WERI-Rb-1 (cell line): ENCODE data around the gene CCL13.

Experiments used
- DNase-seq: peaks from one replicate; pipeline ENCODE4 v3.0.0-alpha.2; 2020
- H3K27ac ChIP-seq: fragments of 250-450 bp; sonication (Bioruptor Pico); 2 replicates; pipeline ENCODE4 v1.5.1; 2020; ENCODE audit warnings: mild to moderate bottlenecking, moderate library complexity
- H3K27me3 ChIP-seq: fragments of 250-450 bp; sonication (Bioruptor Pico); 2 replicates; pipeline ENCODE4 v1.5.1; 2021; ENCODE audit warnings: mild to moderate bottlenecking, low read depth, moderate library complexity; ENCODE audit not compliant: insufficient read depth, severe bottlenecking
- H3K36me3 ChIP-seq: fragments of 250-450 bp; sonication (Bioruptor Pico); 2 replicates; pipeline ENCODE4 v1.5.1; 2020; ENCODE audit warnings: mild to moderate bottlenecking, moderate library complexity
- H3K4me3 ChIP-seq: 2 replicates; pipeline ENCODE4 v1.5.1; 2011; ENCODE audit warnings: low read depth, mild to moderate bottlenecking, control low read depth, low read length
- H3K9me3 ChIP-seq: fragments of 250-450 bp; sonication (Bioruptor Pico); 2 replicates; pipeline ENCODE4 v1.5.1; 2021; ENCODE audit warnings: mild to moderate bottlenecking, moderate library complexity; ENCODE audit not compliant: severe bottlenecking
- TF ChIP-seq, protein P1 (sequence below): IDR thresholded peaks from 2 replicates; pipeline ENCODE4 v1.5.1; 2011; ENCODE audit warnings: low read depth, mild to moderate bottlenecking, control low read depth, inconsistent platforms, low read length

Gene CCL13

DNA sequence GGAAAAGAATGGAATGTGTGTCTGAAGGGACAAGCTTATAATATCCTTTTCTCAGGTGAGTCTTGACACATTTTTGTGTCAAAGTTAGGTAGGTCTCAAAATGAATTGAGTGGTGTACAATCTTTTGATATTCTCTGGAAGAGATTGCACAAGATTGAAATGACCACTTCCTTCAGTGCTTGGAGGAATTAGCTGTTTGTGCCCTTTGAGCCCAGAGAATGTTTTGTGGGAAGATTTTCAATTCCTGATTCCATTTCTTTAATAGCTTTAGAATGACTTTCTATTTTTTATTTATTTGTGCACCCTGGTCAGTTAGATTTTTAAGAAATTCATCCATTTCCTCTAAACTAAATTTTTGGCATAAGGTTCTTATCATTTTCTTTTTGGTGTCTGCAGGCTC is 1.6 kb upstream of the CCL13 start:
- H3K4me3 ChIP-seq = no peak overlapping the region
- H3K27me3 ChIP-seq = peaks cover 86% of the 10 kb centered on the region
- no peaks in the 10 kb centered on the region for H3K9me3 ChIP-seq
- TF ChIP-seq, protein P1, sequence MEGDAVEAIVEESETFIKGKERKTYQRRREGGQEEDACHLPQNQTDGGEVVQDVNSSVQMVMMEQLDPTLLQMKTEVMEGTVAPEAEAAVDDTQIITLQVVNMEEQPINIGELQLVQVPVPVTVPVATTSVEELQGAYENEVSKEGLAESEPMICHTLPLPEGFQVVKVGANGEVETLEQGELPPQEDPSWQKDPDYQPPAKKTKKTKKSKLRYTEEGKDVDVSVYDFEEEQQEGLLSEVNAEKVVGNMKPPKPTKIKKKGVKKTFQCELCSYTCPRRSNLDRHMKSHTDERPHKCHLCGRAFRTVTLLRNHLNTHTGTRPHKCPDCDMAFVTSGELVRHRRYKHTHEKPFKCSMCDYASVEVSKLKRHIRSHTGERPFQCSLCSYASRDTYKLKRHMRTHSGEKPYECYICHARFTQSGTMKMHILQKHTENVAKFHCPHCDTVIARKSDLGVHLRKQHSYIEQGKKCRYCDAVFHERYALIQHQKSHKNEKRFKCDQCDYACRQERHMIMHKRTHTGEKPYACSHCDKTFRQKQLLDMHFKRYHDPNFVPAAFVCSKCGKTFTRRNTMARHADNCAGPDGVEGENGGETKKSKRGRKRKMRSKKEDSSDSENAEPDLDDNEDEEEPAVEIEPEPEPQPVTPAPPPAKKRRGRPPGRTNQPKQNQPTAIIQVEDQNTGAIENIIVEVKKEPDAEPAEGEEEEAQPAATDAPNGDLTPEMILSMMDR = no peak
- no peaks in the 10 kb centered on the region for H3K36me3 ChIP-seq
- H3K27ac ChIP-seq = no peak overlapping the region
- no peak for DNase-seq

DNA sequence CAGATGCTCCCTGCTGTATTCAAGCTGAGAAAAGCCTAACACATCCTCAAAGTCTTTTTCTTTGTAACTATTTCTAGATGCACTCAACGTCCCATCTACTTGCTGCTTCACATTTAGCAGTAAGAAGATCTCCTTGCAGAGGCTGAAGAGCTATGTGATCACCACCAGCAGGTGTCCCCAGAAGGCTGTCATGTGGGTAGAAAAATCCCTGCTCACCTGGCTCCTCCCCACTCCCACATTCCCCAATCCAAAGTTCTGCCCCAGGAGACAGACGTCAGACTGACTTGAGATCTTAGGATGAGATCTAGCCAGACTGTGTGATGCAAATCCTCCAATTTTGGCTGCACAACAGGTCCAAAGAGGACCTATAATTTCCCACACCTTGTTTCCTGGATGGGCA is 1.1 kb downstream of the CCL13 start:
- peaks cover 79% of the 10 kb centered on the region for H3K27me3 ChIP-seq
- no peak overlapping the region for H3K4me3 ChIP-seq
- no peak for DNase-seq
- no peaks in the 10 kb centered on the region for H3K36me3 ChIP-seq
- no peak overlapping the region for H3K27ac ChIP-seq
- TF ChIP-seq, protein P1 = no peak
- no peaks in the 10 kb centered on the region for H3K9me3 ChIP-seq

GRCh38 chr17:34358631-34359030 is 2.4 kb downstream of the CCL13 start:
- TF ChIP-seq, protein P1 = no peak
- Histone ChIP-seq H3K27ac (no peak overlapping the region), H3K4me3 (no peak overlapping the region), H3K36me3 (no peaks in the 10 kb centered on the region), H3K9me3 (no peaks in the 10 kb centered on the region), H3K27me3 (peaks cover 78% of the 10 kb centered on the region)
- DNase-seq = no peak

DNA sequence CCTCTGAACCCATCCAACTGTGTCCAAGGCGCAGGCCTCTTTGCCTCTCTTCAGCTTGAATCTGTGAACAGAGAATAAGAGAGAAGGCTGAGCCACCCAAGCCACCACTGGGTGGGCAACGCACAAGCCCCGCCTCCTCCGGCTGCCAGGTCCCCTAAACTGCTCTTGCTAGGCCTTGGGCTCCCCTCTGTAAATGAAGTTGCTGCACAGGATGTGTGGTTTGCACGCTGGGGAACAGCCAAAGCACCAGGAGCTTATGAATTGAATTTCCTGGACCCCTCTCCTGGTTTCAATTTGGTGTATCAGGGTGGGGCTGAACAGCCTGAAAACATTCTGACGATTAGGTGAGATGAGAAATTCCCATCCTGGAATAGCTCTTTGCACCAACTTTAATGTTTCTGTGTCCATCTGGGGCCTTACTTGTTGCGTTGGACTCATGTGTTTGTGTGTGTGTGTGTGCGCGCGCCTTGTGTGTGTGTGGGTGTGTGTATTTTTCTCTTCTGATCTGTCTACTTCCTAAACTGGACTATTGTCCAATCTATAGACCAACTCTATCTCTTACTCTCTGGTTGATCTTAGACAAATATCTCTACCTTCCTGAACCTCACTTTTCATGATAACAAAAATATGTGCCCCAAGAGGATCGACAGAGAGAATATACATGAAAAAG is 4.5 kb downstream of the CCL13 start:
- no peak overlapping the region for H3K27ac ChIP-seq
- no peak for DNase-seq
- H3K4me3 ChIP-seq = no peak overlapping the region

GRCh38 chr17:34361478-34362061 is 5.3 kb downstream of the CCL13 start:
- no peaks in the 10 kb centered on the region for H3K9me3 ChIP-seq
- DNase-seq = peak; percentile 92
- no peaks in the 10 kb centered on the region for H3K36me3 ChIP-seq
- TF ChIP-seq, protein P1 = peak; percentile 97
- no peak overlapping the region for H3K27ac ChIP-seq
- H3K27me3 ChIP-seq = peaks cover 78% of the 10 kb centered on the region
- H3K4me3 ChIP-seq = no peak overlapping the region

More for the DNA sequence above, 4.5 kb downstream of the CCL13 start:
- no peaks in the 10 kb centered on the region for H3K9me3 ChIP-seq
- TF ChIP-seq, protein P1 = no peak
- H3K36me3 ChIP-seq = no peaks in the 10 kb centered on the region
- H3K27me3 ChIP-seq = peaks cover 81% of the 10 kb centered on the region
